ENCODE measurements around the gene MRAP2.

DNA sequence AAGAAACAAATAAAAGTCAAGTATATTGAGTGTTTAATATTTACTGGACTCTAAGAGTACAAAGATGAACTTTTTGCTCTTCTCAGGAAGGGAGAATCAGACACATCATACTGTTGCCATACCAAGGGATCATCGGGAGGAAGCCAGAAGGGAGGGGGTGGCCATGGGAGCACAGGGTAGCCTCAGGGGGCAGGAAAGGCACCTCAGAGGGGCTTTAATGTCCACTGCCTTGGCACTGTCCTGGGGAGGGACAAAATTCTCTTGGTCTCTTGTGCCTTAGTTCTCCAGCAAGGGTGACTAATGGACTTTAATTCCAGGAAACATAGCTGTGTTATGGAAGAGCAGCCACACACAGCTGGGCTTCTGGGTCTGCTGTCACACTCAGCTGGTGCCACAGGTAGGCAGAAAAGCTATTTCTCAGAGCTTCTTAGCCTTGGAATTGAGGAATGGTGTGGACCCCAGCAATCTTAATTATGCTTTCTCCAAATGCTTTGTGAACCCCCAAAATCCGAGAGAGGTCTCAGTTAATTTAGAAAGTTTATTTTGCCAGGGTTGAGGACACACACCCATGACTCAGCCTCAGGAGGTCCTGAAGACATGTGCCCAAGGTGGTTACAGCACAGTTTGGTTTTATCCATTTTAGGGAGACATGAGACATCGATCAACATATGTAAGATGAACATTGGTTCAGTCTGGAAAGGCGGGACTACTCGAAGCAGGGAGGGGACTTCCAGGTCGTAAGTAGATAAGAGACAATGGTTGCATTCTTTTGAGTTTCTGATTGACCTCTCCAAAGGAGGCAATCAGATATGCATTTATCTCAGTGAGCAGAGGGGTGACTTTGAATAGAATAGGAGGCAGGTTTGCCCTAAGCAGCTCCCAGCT lies 53.2 kb downstream of the MRAP2 start:
- TF ChIP-seq EZH2 (IDR thresholded peaks at IDR 0.05; ENCODE audit: insufficient read depth, poor library complexity, severe bottlenecking) (no peak), EZH2phosphoT487 (IDR thresholded peaks at IDR 0.05; ENCODE audit: insufficient read depth, low read depth) (no peak)
